Measurements from ENCODE around the gene CDK5RAP2.
"Not testable (repeated sequence)": the region's sequence is repeated elsewhere in the genome, so short reads cannot be mapped to it uniquely, and the experiment has no call there.

CDK5RAP2 gene

DNA sequence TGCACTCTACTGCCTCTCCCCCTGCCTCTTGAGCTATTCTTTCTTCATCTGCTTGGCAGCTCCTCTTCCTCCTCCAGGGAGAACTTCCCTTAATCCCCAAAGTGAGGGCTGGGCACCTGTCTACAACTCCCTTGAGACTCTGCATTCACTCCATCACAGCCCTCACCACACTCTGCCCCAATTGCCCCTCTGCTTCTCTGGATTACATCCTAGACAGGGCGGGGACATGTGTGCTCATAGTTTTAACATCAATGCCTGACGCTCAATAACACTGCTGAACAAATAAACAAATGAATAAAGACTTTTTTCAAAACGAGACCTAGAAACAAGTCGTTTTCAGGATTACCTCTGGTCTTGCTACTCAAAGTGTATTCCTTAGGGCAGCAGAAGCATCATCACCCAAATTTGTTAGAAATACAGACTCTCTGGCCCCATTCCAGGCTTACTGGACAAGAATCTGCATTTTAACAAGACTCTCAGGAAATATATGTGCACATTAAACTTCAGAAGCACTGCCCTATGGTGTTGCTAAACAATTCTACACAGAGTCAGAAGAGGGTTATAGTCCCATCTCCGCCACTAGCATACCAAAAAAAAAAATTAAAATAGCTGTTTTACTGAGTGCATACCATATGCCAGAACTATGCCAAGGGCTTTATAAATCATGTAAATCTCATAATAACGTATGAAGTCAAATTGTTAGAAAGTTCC is 115.6 kb downstream of the CDK5RAP2 start:
- Mint-ChIP-seq H3K27me3 (no peaks in the 10 kb centered on the region), H3K27ac (no peak overlapping the region), H3K36me3 (ENCODE audit: low read depth) (peaks cover 75% of the 10 kb centered on the region), H3K9me3 (no peaks in the 10 kb centered on the region), H3K4me1 (ENCODE audit: low read depth) (no peaks in the 10 kb centered on the region), H3K4me3 (no peak overlapping the region)

DNA sequence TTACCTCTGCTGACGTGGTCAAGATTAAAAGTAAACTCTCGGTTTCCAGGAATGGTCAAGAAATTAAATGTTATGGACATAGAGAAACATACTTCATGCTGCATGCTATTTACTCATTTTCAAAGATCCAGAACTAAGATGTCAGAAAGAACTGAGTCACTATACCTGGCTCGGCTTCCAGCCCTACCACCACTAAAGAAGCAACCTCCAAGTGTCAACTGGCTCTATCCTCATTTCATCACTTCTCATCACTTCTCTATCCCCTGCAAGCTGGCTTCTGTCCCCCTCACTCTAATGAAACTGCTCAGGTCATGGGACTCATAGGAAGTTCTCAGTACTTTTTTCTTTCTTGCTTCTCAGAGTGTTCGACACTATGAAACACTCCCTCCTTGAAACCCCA is 116.2 kb downstream of the CDK5RAP2 start:
- no peaks in the 10 kb centered on the region for H3K27me3 Mint-ChIP-seq
- no peaks in the 10 kb centered on the region for H3K4me1 Mint-ChIP-seq (ENCODE audit: low read depth)
- H3K27ac Mint-ChIP-seq: no peak overlapping the region
- H3K36me3 Mint-ChIP-seq (ENCODE audit: low read depth): peaks cover 78% of the 10 kb centered on the region
- no peak overlapping the region for H3K4me3 Mint-ChIP-seq
- no peaks in the 10 kb centered on the region for H3K9me3 Mint-ChIP-seq

DNA sequence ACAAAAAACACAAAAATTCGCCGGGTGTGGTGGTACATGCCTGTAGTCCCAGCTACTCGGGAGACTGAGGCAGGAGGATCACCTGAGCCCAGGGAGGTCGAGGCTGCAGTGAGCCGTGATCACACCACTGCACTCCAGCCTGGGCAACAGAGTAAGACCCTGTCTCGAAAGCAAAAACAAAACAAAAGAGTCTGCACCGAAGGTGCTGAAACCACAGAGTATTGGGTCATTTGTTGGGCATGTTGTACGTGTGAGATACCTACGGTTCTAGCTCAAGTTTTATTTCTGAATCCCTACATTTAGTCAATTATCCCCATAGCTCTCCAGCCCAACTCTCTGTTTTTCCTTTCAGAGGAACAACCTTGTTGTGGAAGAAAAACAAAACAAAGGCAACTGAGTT is 118.3 kb downstream of the CDK5RAP2 start:
- H3K27me3 Mint-ChIP-seq; H3K4me3 Mint-ChIP-seq; H3K27ac Mint-ChIP-seq; H3K9me3 Mint-ChIP-seq; H3K4me1 Mint-ChIP-seq (ENCODE audit: low read depth): not testable (repeated sequence)
- peaks cover 88% of the 10 kb centered on the region for H3K36me3 Mint-ChIP-seq (ENCODE audit: low read depth)

DNA sequence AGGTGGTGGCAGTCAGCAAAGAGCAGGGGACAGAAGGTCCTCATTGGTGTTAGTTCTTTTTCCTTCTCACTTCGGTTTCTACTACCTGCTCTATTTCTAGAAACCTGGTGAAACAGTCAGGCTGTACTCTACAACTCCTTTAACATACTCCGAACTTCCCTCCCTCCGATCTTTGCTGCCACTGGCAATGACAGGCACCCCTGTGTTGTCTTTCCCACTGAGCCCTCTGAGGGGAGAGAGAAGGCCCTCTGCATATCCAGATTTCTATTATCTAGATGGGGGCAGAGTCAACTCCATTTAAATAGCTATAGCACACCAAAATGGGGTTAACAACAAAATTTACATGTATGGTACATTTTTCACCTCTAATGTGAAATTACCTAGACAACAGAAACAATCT is 123.7 kb downstream of the CDK5RAP2 start:
- H3K9me3 Mint-ChIP-seq: no peaks in the 10 kb centered on the region
- H3K36me3 Mint-ChIP-seq (ENCODE audit: low read depth): peaks cover 80% of the 10 kb centered on the region
- H3K27me3 Mint-ChIP-seq: no peaks in the 10 kb centered on the region
- H3K27ac Mint-ChIP-seq: no peak overlapping the region
- H3K4me3 Mint-ChIP-seq: no peak overlapping the region
- H3K4me1 Mint-ChIP-seq (ENCODE audit: low read depth): no peaks in the 10 kb centered on the region

DNA sequence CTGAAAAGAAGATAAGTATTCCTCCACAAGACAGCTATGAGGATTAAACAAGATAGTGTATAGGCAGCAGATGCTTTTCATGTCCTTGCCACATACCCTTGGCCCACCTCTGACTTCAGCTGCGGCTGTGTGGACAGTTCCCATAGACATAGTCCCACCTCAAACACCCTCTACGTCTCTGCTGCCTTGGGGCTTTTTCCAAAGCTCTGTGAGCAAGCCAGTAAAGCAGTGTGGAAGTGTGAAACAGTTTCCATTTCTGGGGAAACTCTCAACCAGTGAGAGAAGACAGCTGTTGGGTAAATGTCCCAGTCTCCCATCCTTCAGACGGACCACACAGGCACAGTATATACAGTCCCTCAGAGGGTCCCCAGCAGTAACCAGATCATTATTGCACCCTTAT is 125.5 kb downstream of the CDK5RAP2 start:
- Mint-ChIP-seq H3K27ac (no peak overlapping the region), H3K4me1 (ENCODE audit: low read depth) (peaks cover 11% of the 10 kb centered on the region), H3K4me3 (no peak overlapping the region), H3K36me3 (ENCODE audit: low read depth) (peaks cover 80% of the 10 kb centered on the region), H3K9me3 (no peaks in the 10 kb centered on the region), H3K27me3 (no peaks in the 10 kb centered on the region)

DNA sequence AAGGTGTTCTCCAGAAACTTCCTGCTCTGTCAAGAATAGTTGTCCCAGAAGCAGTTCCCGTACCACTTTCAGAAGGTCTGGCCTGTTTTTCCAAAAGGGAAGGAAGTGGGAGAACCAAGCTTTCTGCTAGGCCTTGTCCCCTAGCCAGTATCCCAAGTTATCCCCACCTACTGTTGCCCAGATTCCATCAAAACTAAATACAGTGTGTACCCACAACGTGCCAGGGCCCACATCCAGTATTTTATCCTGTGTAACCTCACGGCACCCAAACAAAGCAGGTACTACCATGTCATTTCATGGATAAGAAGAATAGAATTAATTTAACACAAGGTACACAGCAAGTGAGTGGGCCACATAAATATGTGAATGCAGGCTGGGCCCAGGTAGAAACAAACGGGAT is 126.2 kb downstream of the CDK5RAP2 start:
- no peaks in the 10 kb centered on the region for H3K27me3 Mint-ChIP-seq
- no peak overlapping the region for H3K27ac Mint-ChIP-seq
- H3K4me1 Mint-ChIP-seq (ENCODE audit: low read depth): peaks cover 11% of the 10 kb centered on the region
- H3K9me3 Mint-ChIP-seq: no peaks in the 10 kb centered on the region
- peaks cover 81% of the 10 kb centered on the region for H3K36me3 Mint-ChIP-seq (ENCODE audit: low read depth)
- H3K4me3 Mint-ChIP-seq: no peak overlapping the region

DNA sequence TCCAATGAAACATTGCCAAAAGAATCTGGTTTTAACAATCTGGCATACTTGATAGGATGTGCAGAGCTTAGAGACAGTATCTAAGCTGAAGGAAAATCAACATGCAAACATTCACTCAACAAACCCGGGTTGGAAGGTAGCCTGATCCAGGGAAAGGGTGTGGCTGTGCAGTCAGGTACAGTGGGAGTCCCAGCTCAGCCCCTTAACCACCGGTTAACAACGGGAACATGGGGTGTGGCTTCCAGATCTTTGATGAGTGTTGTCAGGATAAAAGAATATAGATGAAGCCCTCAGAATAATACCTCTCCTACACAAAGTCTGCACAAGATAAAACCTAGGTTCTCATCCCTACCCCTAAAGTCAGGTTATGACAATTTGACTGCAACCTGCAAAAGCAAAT is 127.3 kb downstream of the CDK5RAP2 start:
- Mint-ChIP-seq H3K27ac (no peak overlapping the region), H3K4me3 (no peak overlapping the region), H3K27me3 (no peaks in the 10 kb centered on the region), H3K9me3 (no peaks in the 10 kb centered on the region), H3K4me1 (ENCODE audit: low read depth) (peaks cover 11% of the 10 kb centered on the region), H3K36me3 (ENCODE audit: low read depth) (peaks cover 81% of the 10 kb centered on the region)

DNA sequence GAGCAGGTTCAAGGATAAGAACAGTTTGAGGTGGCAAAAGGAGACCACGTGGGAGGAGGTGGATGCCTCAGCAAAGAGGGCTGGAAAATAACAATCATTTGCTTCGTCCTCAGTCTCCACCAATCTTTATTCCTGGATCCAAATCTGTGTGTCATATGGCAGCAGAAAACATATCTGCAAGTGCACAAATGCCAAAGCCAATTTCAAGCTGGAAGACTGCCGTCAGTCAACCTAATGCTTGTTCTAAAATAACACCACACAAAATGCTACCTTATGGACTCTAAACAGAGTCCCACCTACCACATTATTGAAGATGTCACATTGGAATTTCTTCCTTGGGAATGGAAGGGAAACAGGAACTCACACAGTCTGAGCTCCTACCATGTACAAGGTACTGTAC is 129.1 kb downstream of the CDK5RAP2 start:
- peaks cover 74% of the 10 kb centered on the region for H3K36me3 Mint-ChIP-seq (ENCODE audit: low read depth)
- peaks cover 18% of the 10 kb centered on the region for H3K4me1 Mint-ChIP-seq (ENCODE audit: low read depth)
- H3K4me3 Mint-ChIP-seq: no peak overlapping the region
- H3K27me3 Mint-ChIP-seq: no peaks in the 10 kb centered on the region
- no peaks in the 10 kb centered on the region for H3K9me3 Mint-ChIP-seq
- H3K27ac Mint-ChIP-seq: no peak overlapping the region

DNA sequence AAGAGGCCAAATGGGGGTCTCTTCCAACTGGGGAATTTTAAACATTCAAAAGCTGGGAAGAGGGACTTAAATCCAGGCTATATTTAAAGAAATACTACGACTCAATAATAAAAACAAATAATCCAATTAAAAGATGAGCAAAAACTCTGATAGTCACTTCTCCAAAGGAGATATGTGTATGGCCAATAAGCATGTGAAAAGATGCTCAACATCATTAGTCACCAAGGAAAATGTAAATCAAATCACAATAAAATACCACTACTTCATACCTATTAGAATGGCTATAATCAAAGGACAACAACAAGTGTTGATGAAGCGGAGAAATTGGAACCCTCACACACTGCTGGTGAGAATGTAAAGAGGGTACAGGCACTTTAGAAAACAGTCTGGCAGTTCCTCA is 130.4 kb downstream of the CDK5RAP2 start:
- Mint-ChIP-seq H3K4me3 (no peak overlapping the region), H3K9me3 (no peaks in the 10 kb centered on the region), H3K36me3 (ENCODE audit: low read depth) (peaks cover 62% of the 10 kb centered on the region), H3K27ac (no peak overlapping the region), H3K27me3 (no peaks in the 10 kb centered on the region), H3K4me1 (ENCODE audit: low read depth) (peaks cover 18% of the 10 kb centered on the region)

DNA sequence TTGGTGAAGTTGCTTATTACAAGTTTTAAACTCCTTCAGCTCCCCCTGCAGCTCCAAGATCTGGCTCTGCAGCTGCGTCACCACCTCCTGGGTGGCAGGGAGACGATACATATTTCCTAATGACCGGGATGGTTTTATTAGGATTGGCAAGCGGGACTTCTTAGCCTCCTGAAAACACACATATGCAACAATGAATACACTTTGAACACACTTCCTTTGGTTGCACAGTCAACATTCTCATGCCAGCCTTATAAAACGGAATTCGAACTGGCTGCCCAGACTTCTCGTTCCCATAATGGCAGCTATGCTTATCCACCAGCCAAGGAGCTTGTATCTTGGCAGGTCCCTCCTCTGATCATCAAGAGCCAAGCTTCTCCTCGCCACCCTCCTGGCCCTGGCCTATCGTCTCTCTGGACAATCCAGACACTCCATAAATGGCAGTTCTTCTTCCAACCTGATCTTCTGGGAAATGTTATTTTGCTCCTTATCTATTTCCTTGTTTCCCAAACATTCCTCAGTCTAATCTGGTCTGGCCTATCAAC is 131.9 kb downstream of the CDK5RAP2 start:
- Mint-ChIP-seq H3K27ac (no peak overlapping the region), H3K9me3 (no peaks in the 10 kb centered on the region), H3K27me3 (no peaks in the 10 kb centered on the region), H3K36me3 (ENCODE audit: low read depth) (peaks cover 59% of the 10 kb centered on the region), H3K4me1 (ENCODE audit: low read depth) (peaks cover 18% of the 10 kb centered on the region), H3K4me3 (no peak overlapping the region)

DNA sequence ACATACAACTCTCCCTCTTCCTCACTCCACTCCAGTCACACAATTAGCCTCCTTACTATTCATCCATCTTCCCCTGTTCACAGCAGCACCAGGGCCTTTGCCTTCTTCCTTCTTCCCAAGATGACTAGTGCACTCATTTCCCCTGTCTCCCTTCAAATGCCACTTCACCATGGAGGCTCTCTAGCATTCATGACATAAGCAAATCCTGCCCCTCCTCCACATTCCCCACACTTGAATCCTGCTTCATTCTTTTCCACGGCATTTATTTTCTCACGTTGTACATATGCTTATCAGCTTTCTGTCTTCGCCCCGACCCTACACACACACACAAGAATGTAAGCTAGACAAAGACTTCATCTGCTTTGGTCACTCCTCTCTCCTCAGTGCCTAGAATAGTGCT is 133.3 kb downstream of the CDK5RAP2 start:
- H3K27ac Mint-ChIP-seq: peak overlapping the region; percentile 7
- H3K9me3 Mint-ChIP-seq: no peaks in the 10 kb centered on the region
- no peaks in the 10 kb centered on the region for H3K27me3 Mint-ChIP-seq
- H3K4me3 Mint-ChIP-seq: no peak overlapping the region
- peaks cover 67% of the 10 kb centered on the region for H3K36me3 Mint-ChIP-seq (ENCODE audit: low read depth)
- H3K4me1 Mint-ChIP-seq (ENCODE audit: low read depth): peaks cover 18% of the 10 kb centered on the region

DNA sequence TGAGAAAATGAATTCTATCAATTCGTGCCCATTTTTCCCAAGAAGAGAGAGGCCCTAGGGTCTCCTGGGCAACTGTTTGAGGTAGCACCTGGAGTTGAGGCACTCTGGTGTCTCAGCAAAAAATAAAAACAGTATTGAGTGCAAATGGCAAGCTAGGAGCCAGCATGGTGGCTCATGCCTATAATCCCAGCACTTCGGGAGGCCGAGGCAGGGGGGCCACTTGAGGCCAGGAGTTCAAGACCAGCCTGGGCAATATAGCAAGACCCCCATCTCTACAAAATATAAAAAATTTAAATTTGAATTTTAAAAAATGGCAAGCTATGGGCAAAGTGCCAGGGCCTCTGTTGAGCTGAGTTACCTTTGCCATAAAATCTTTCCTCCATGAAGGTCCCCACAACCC is 136.0 kb downstream of the CDK5RAP2 start:
- no peaks in the 10 kb centered on the region for H3K27me3 Mint-ChIP-seq
- no peaks in the 10 kb centered on the region for H3K9me3 Mint-ChIP-seq
- no peak overlapping the region for H3K4me3 Mint-ChIP-seq
- H3K36me3 Mint-ChIP-seq (ENCODE audit: low read depth): peaks cover 66% of the 10 kb centered on the region
- H3K27ac Mint-ChIP-seq: no peak overlapping the region
- peaks cover 9% of the 10 kb centered on the region for H3K4me1 Mint-ChIP-seq (ENCODE audit: low read depth)

DNA sequence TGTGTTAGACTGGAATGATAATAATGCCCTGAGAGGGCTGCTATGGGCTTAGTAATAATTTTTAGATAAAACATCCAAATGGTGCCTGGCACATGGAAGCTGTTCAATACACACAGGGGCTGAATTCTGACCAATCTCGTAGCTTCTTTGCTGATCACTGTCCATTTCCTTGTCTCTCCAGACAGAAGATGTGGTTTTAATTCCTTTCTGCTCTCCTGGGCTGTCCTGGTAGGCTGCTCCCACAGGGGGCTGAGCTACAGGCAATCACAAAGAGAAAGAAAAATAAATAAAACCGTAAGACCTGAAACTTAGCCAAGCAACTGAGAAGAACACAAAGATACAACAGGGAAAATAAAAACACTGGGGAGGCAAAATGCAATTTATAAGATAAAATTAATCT is 136.5 kb downstream of the CDK5RAP2 start:
- no peaks in the 10 kb centered on the region for H3K9me3 Mint-ChIP-seq
- no peak overlapping the region for H3K4me3 Mint-ChIP-seq
- H3K36me3 Mint-ChIP-seq (ENCODE audit: low read depth): peaks cover 66% of the 10 kb centered on the region
- H3K4me1 Mint-ChIP-seq (ENCODE audit: low read depth): peaks cover 14% of the 10 kb centered on the region
- H3K27me3 Mint-ChIP-seq: no peaks in the 10 kb centered on the region
- no peak overlapping the region for H3K27ac Mint-ChIP-seq

DNA sequence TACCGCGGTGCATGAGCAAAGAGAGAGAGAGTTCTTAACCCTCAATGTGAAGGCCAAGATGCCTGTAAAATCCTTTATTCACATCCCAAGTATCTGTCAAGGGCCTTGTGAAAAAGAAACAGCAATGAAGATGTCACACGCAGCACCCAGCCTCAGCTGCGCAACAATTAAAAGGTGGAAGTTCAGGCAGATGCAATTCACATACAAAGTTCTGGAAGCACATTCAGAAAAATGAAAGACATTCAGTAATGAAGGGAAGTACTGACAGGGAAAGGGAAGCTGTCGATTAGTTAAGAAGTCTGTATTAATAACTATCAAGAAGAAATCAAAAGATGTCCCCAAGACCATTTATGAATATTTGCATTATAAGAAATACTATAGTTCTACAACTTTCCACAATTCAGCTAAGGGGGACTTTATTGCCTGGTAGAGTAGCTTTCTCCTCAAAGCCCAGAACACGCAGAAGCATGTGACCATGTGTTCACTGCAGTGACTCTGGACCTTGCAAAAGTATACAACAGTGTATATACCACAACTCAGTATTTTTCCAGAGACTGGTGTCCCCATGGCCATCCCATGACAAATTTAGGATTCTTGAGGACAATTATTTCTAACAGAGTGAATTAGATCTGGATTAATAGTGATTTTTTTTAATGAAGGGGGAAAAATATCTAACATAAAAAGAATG is 137.5 kb downstream of the CDK5RAP2 start:
- H3K27ac Mint-ChIP-seq: no peak overlapping the region
- no peaks in the 10 kb centered on the region for H3K9me3 Mint-ChIP-seq
- H3K36me3 Mint-ChIP-seq (ENCODE audit: low read depth): peaks cover 67% of the 10 kb centered on the region
- no peaks in the 10 kb centered on the region for H3K27me3 Mint-ChIP-seq
- H3K4me1 Mint-ChIP-seq (ENCODE audit: low read depth): peaks cover 21% of the 10 kb centered on the region
- H3K4me3 Mint-ChIP-seq: no peak overlapping the region

DNA sequence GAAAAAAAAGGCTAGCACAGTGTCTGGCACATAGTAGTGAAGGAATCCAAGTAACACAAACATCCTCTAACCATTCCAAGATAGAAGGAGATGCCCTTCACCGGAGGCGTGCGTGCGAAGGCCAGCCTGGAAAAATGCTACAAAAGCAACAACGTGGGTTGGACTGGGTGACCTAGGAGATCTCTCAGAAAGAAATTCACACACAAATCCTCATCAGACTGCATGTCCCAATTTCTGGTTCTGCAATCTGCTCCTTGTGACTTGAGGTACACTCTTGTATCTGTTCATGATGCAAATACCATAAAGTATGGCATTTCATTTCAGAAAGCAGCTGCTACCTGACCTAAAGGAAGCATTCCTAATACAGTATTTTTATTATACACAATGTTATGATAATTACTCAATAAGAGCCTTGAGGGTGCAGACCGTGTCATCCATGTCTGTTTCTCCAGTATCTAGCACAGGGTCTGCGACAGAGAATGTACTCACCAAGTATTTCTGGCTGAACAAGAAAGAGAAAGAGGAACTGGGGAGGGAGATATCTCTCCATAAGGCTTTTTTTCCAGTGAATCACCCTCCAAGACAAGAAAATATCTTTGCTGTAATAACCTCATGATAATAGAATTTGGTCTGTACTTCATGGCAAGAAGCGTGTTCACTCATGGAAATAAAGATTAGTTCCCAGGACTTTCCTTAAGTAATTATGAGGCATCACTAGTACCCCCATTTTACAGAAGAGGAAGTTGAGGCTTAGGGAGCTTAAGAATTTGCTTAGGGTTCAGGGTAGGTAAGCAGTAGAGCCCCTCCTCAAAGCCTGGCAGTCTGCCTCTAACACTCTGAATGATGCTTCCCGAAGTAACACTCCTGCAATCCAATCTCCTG is 138.3 kb downstream of the CDK5RAP2 start:
- peaks cover 18% of the 10 kb centered on the region for H3K4me1 Mint-ChIP-seq (ENCODE audit: low read depth)
- no peaks in the 10 kb centered on the region for H3K9me3 Mint-ChIP-seq
- H3K27me3 Mint-ChIP-seq: no peaks in the 10 kb centered on the region
- no peak overlapping the region for H3K27ac Mint-ChIP-seq
- H3K4me3 Mint-ChIP-seq: no peak overlapping the region
- peaks cover 65% of the 10 kb centered on the region for H3K36me3 Mint-ChIP-seq (ENCODE audit: low read depth)

Measured in stimulated activated naive CD8-positive, alpha-beta T cell treated with anti-CD3 and anti-CD28 coated beads, Interleukin-15, Interleukin-2, amounts not matched to agents 100 ng/mL and 50 ng/mL, for 24 hours (primary cell).